Naive B cell (primary cell): ENCODE measurements around the gene FBXO10. TPM values are rescaled to one million over a fixed set of nuclear protein-coding genes. Genes with fewer than 3 reads are reported as not detected.

ENCODE experiments used
- ATAC-seq, 2 donors: fragments of 150-1000 bp; cut with Tn5 transposase; 2 replicates each; pipeline ENCODE4 v1.10.0; 2021; ENCODE audit warnings: low read depth in 2 of 2, mild to moderate bottlenecking in 2 of 2, moderate library complexity in 2 of 2
- DNase-seq: peaks from one replicate; pipeline ENCODE4 v3.0.0; 2022
- H3K27ac Mint-ChIP-seq, 6 donors: one replicate each; pipeline ENCODE4 v1.8.0; 2020 to 2022; ENCODE audit warnings: mild to moderate bottlenecking in 6 of 6, mixed read lengths in 6 of 6, moderate library complexity in 5 of 6, inconsistent platforms in 2 of 6
- H3K27me3 Mint-ChIP-seq, 3 donors: one replicate each; pipeline ENCODE4 v1.8.0; 2021 to 2022; ENCODE audit warnings: mixed read lengths in 3 of 3, mild to moderate bottlenecking in 1 of 3
- H3K36me3 Mint-ChIP-seq, 2 donors: one replicate each; pipeline ENCODE4 v1.8.0; 2020 to 2022; ENCODE audit warnings: mixed read lengths in 2 of 2, inconsistent platforms in 1 of 2, mild to moderate bottlenecking in 1 of 2
- H3K4me1 Mint-ChIP-seq, 3 donors: one replicate each; pipeline ENCODE4 v1.8.0; 2020 to 2022; ENCODE audit warnings: mixed read lengths in 3 of 3, inconsistent platforms in 1 of 3, mild to moderate bottlenecking in 1 of 3, moderate library complexity in 1 of 3
- H3K4me3 Mint-ChIP-seq, 8 donors: one replicate each; pipeline ENCODE4 v1.8.0; 2020 to 2022; ENCODE audit warnings: mild to moderate bottlenecking in 8 of 8, mixed read lengths in 8 of 8, moderate library complexity in 8 of 8, inconsistent platforms in 2 of 8
- H3K9me3 Mint-ChIP-seq, 7 donors: one replicate each; pipeline ENCODE4 v1.8.0; 2020 to 2022; ENCODE audit warnings: mixed read lengths in 7 of 7, mild to moderate bottlenecking in 5 of 7, inconsistent platforms in 2 of 7, moderate library complexity in 1 of 7
- polyA plus RNA-seq, 6 donors: library from polyadenylated mRNA; unstranded; fragments of 300-500 nt; fragmentation: Illumina TruSeq; gene quantifications; one replicate each; pipeline ENCODE4 v1.2.3, GENCODE V29; 2021; ENCODE audit warnings: low read depth in 6 of 6

Gene FBXO10, protein sequence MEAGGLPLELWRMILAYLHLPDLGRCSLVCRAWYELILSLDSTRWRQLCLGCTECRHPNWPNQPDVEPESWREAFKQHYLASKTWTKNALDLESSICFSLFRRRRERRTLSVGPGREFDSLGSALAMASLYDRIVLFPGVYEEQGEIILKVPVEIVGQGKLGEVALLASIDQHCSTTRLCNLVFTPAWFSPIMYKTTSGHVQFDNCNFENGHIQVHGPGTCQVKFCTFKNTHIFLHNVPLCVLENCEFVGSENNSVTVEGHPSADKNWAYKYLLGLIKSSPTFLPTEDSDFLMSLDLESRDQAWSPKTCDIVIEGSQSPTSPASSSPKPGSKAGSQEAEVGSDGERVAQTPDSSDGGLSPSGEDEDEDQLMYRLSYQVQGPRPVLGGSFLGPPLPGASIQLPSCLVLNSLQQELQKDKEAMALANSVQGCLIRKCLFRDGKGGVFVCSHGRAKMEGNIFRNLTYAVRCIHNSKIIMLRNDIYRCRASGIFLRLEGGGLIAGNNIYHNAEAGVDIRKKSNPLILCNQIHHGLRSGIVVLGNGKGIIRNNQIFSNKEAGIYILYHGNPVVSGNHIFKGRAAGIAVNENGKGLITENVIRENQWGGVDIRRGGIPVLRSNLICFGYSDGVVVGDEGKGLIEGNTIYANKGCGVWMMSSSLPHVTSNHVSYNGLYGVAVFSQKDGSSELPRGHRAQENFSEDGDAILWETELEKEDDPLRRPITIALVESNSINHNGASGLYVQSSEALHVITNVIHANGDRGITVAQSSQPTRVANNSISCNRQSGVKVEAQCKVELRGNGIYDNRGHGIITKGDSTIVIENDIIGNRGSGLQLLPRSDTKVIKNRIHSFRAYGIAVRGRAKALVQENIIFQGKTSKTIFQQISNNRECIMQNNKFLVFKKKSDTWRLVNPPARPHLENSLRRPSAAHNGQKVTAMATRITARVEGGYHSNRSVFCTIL
- polyA plus RNA-seq, result 1 to 10 TPM; 2.7 to 7.8 (median 7.5) TPM

GRCh38 chr9:37575921-37576721 is at the start of gene FBXO10:
FBXO10 (minus strand) TSS chr9:37576380; CDS start chr9:37541768, 34,612 bp downstream.
- Mint-ChIP-seq H3K27me3 (no peaks in the 10 kb centered on the region), H3K9me3 (no peaks in the 10 kb centered on the region), H3K4me3 (peak within 1 kb of the TSS; percentile 89 to 97 (median 96)), H3K4me1 (peaks cover 36 to 49% (median 40%) of the 10 kb centered on the region in 3 donors), H3K27ac (peak within 1 kb of the TSS; percentile 67 to 94 (median 84)), H3K36me3 (no peaks in the 10 kb centered on the region)
- ATAC-seq, result peak; percentile 74 to 75
- DNase-seq, result peak; percentile 65

GRCh38 chr9:37625758-37626147 is 49.6 kb upstream of the FBXO10 start:
- Mint-ChIP-seq H3K27me3 (peaks cover 0 to 15% (median 6%) of the 10 kb centered on the region in 3 donors), H3K36me3 (no peaks in the 10 kb centered on the region), H3K4me1 (peaks cover 0 to 4% (median 0%) of the 10 kb centered on the region in 3 donors), H3K27ac (no peak overlapping the region), H3K9me3 (no peaks in the 10 kb centered on the region), H3K4me3 (no peak overlapping the region)
- ATAC-seq, result no peak
- no peak for DNase-seq

- H3K27ac Mint-ChIP-seq, result peak overlapping the region in 1 of 6 donors; percentile 14
- no peak for ATAC-seq
- no peaks in the 10 kb centered on the region for H3K36me3 Mint-ChIP-seq
- peaks cover 0 to 4% (median 0%) of the 10 kb centered on the region in 3 donors for H3K4me1 Mint-ChIP-seq
- no peak for DNase-seq
- no peak overlapping the region for H3K4me3 Mint-ChIP-seq
- peaks cover 0 to 14% (median 6%) of the 10 kb centered on the region in 3 donors for H3K27me3 Mint-ChIP-seq
- no peaks in the 10 kb centered on the region for H3K9me3 Mint-ChIP-seq
Observed at GRCh38 chr9:37625036-37625757, 49.0 kb upstream of the FBXO10 start.

GRCh38 chr9:37624073-37624472 is 47.9 kb upstream of the FBXO10 start:
- Mint-ChIP-seq H3K4me3 (no peak overlapping the region), H3K27me3 (peaks cover 0 to 17% (median 6%) of the 10 kb centered on the region in 3 donors), H3K27ac (no peak overlapping the region), H3K4me1 (peaks cover 0 to 4% (median 0%) of the 10 kb centered on the region in 3 donors), H3K36me3 (no peaks in the 10 kb centered on the region), H3K9me3 (no peaks in the 10 kb centered on the region)
- ATAC-seq, result no peak
- no peak for DNase-seq

DNA sequence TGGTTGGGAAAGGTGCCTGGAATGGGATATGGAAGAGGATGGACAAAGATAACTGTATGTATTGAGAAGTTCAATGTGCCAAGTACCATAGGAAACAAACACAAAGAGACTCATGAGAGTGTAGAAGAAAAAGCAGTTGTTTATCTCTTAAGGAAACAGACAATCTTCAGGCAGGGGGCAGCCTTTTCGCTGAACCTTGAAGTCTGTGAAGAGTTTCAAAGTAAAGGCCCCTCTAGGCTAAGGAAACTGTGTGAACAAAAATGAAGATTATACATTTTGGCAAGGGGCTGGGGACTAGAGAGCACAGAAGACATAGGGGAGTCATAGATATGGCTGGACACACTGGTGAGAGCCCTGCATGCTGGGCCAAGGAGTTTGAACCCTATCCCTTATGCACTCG is 47.1 kb upstream of the FBXO10 start:
- ATAC-seq, result no peak
- H3K4me1 Mint-ChIP-seq, result peaks cover 0 to 4% (median 0%) of the 10 kb centered on the region in 3 donors
- H3K27ac Mint-ChIP-seq, result peak overlapping the region in 2 of 6 donors; percentile 54 to 60
- H3K36me3 Mint-ChIP-seq, result no peaks in the 10 kb centered on the region
- no peak overlapping the region for H3K4me3 Mint-ChIP-seq
- peaks cover 0 to 25% (median 6%) of the 10 kb centered on the region in 3 donors for H3K27me3 Mint-ChIP-seq
- H3K9me3 Mint-ChIP-seq, result no peaks in the 10 kb centered on the region
- no peak for DNase-seq

- Mint-ChIP-seq H3K27me3 (peaks cover 0 to 27% (median 6%) of the 10 kb centered on the region in 3 donors), H3K4me1 (peaks cover 0 to 4% (median 0%) of the 10 kb centered on the region in 3 donors), H3K36me3 (no peaks in the 10 kb centered on the region), H3K27ac (no peak overlapping the region), H3K9me3 (no peaks in the 10 kb centered on the region), H3K4me3 (no peak overlapping the region)
- DNase-seq (no peak), ATAC-seq (no peak)
Observed at GRCh38 chr9:37622462-37622861, 46.3 kb upstream of the FBXO10 start.

- Mint-ChIP-seq H3K4me3 (no peak overlapping the region), H3K9me3 (no peaks in the 10 kb centered on the region), H3K36me3 (no peaks in the 10 kb centered on the region), H3K27me3 (peaks cover 0 to 22% (median 6%) of the 10 kb centered on the region in 3 donors), H3K27ac (no peak overlapping the region), H3K4me1 (peaks cover 0 to 4% (median 0%) of the 10 kb centered on the region in 3 donors)
- ATAC-seq, result no peak
- no peak for DNase-seq
Observed at GRCh38 chr9:37621273-37622121, 45.3 kb upstream of the FBXO10 start.

- H3K9me3 Mint-ChIP-seq, result no peaks in the 10 kb centered on the region
- peaks cover 0 to 1% (median 0%) of the 10 kb centered on the region in 3 donors for H3K4me1 Mint-ChIP-seq
- H3K4me3 Mint-ChIP-seq, result no peak overlapping the region
- DNase-seq (no peak), ATAC-seq (no peak)
- no peak overlapping the region for H3K27ac Mint-ChIP-seq
- no peaks in the 10 kb centered on the region for H3K36me3 Mint-ChIP-seq
- peaks cover 0 to 22% (median 6%) of the 10 kb centered on the region in 3 donors for H3K27me3 Mint-ChIP-seq
Observed at GRCh38 chr9:37620396-37620795, 44.2 kb upstream of the FBXO10 start.

- ATAC-seq (no peak), DNase-seq (no peak)
- Mint-ChIP-seq H3K27me3 (peaks cover 0 to 22% (median 6%) of the 10 kb centered on the region in 3 donors), H3K27ac (no peak overlapping the region), H3K36me3 (no peaks in the 10 kb centered on the region), H3K9me3 (no peaks in the 10 kb centered on the region), H3K4me3 (no peak overlapping the region), H3K4me1 (no peaks in the 10 kb centered on the region)
Observed at GRCh38 chr9:37619806-37620205, 43.6 kb upstream of the FBXO10 start.

DNA sequence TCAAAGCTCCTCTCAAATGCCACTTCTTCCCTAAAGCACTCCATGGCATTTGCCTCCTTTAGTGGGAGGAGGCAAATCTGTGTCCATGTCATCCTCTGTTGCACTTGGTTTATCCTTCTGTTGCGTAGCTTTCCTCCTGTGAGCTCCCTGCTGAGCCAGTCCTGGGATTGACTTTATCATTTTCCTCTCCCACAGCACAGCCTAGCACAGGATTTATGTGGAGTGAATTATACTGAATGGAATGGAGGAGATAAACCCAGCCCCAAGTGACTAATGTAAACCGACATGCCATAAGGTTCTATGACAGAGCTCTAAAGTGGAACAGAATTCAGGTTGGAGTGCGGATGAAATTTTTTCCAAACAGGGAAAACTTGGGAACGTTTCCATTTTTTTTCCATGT is 42.6 kb upstream of the FBXO10 start:
- H3K9me3 Mint-ChIP-seq, result no peaks in the 10 kb centered on the region
- no peaks in the 10 kb centered on the region for H3K36me3 Mint-ChIP-seq
- no peak for DNase-seq
- no peak overlapping the region for H3K27ac Mint-ChIP-seq
- H3K4me3 Mint-ChIP-seq, result no peak overlapping the region
- ATAC-seq, result no peak
- peaks cover 4 to 16% (median 11%) of the 10 kb centered on the region in 3 donors for H3K27me3 Mint-ChIP-seq
- no peaks in the 10 kb centered on the region for H3K4me1 Mint-ChIP-seq

GRCh38 chr9:37617832-37618231 is 41.7 kb upstream of the FBXO10 start:
- ATAC-seq (no peak), DNase-seq (no peak)
- H3K9me3 Mint-ChIP-seq, result no peaks in the 10 kb centered on the region
- H3K4me1 Mint-ChIP-seq, result no peaks in the 10 kb centered on the region
- no peak overlapping the region for H3K27ac Mint-ChIP-seq
- no peak overlapping the region for H3K4me3 Mint-ChIP-seq
- no peaks in the 10 kb centered on the region for H3K36me3 Mint-ChIP-seq
- H3K27me3 Mint-ChIP-seq, result peaks cover 6 to 12% (median 8%) of the 10 kb centered on the region in 3 donors

GRCh38 chr9:37617161-37617560 is 41.0 kb upstream of the FBXO10 start:
- ATAC-seq, result no peak
- H3K9me3 Mint-ChIP-seq, result no peaks in the 10 kb centered on the region
- no peaks in the 10 kb centered on the region for H3K4me1 Mint-ChIP-seq
- no peaks in the 10 kb centered on the region for H3K36me3 Mint-ChIP-seq
- H3K27ac Mint-ChIP-seq, result no peak overlapping the region
- H3K4me3 Mint-ChIP-seq, result no peak overlapping the region
- DNase-seq, result no peak
- peaks cover 6 to 12% (median 8%) of the 10 kb centered on the region in 3 donors for H3K27me3 Mint-ChIP-seq
